Liver (tissue), 9 donors: ENCODE results near the gene HS6ST3. TPM values are rescaled to one million over a fixed set of nuclear protein-coding genes. Genes with fewer than 3 reads are reported as not detected.

Experiments
- DNase-seq: peaks from one replicate; pipeline ENCODE4 v3.0.0-alpha.2; 2017; ENCODE audit warnings: low spot score
- H3K27ac ChIP-seq, 2 donors: one replicate each; pipeline ENCODE4 v1.7.0; 2013; ENCODE audit warnings: inconsistent platforms in 2 of 2, low read length in 2 of 2, control low read depth in 1 of 2, low read depth in 1 of 2, mild to moderate bottlenecking in 1 of 2
- H3K27me3 ChIP-seq, 4 donors: one replicate each; pipeline versions ENCODE4 v1.6.1 to v1.7.0; 2013; ENCODE audit warnings: low read length in 3 of 4, inconsistent platforms in 1 of 4, mild to moderate bottlenecking in 1 of 4, moderate library complexity in 1 of 4; ENCODE audit not compliant: control insufficient read depth in 4 of 4, insufficient read depth in 4 of 4
- H3K36me3 ChIP-seq, 4 donors: one replicate each; pipeline versions ENCODE4 v1.6.1 to v1.7.0; 2013; ENCODE audit warnings: low read length in 3 of 4, mild to moderate bottlenecking in 3 of 4, low read depth in 1 of 4, moderate library complexity in 1 of 4; ENCODE audit not compliant: control insufficient read depth in 4 of 4, insufficient read depth in 3 of 4
- H3K4me1 ChIP-seq, 4 donors: one replicate each; pipeline versions ENCODE4 v1.6.1 to v1.7.0; 2013; ENCODE audit warnings: low read length in 3 of 4, mild to moderate bottlenecking in 3 of 4, moderate library complexity in 1 of 4; ENCODE audit not compliant: control insufficient read depth in 4 of 4, insufficient read depth in 4 of 4
- H3K4me3 ChIP-seq, 3 donors: one replicate each; pipeline versions ENCODE4 v1.6.1 to v1.7.0; 2013; ENCODE audit warnings: low read length in 3 of 3, control low read depth in 1 of 3, low read depth in 1 of 3, mild to moderate bottlenecking in 1 of 3
- H3K9ac ChIP-seq, 2 donors: one replicate each; pipeline ENCODE4 v1.7.0; 2013; ENCODE audit warnings: low read length in 2 of 2, mild to moderate bottlenecking in 2 of 2, moderate library complexity in 2 of 2, control low read depth in 1 of 2, low read depth in 1 of 2
- H3K9me3 ChIP-seq, 4 donors: one replicate each; pipeline versions ENCODE4 v1.6.1 to v1.7.0; 2013; ENCODE audit warnings: low read length in 3 of 4; ENCODE audit not compliant: control insufficient read depth in 4 of 4
- CTCF ChIP-seq: fragments of 150-350 bp; IDR thresholded peaks from 2 replicates; pipeline ENCODE4 v1.5.1; 2017; ENCODE audit warnings: improper control_type of control experiment, low read depth, low read length; ENCODE audit not compliant: missing input control
- EGR1 ChIP-seq, 2 donors: IDR thresholded peaks; 2 replicates each; pipeline ENCODE4 v1.6.1; 2016 to 2018; ENCODE audit warnings: antibody characterized with exemption in 2 of 2, low read depth in 2 of 2
- FOXA1 ChIP-seq: IDR thresholded peaks from 2 replicates; pipeline ENCODE4 v1.6.1; 2016; ENCODE audit warnings: antibody characterized with exemption
- FOXA2 ChIP-seq: IDR thresholded peaks from 2 replicates; pipeline ENCODE4 v1.6.1; 2016; ENCODE audit warnings: antibody characterized with exemption
- GABPA ChIP-seq, 2 donors: IDR thresholded peaks in 1 of 2; conservative IDR thresholded peaks in 1 of 2; 2 replicates each; pipeline ENCODE4 v1.6.1; 2016; ENCODE audit warnings: antibody characterized with exemption in 2 of 2, mild to moderate bottlenecking in 1 of 2, moderate library complexity in 1 of 2
- HNF4A ChIP-seq, 2 donors: conservative IDR thresholded peaks; 2 replicates each; pipeline ENCODE4 v1.6.1; 2016; ENCODE audit warnings: antibody characterized with exemption in 2 of 2, mild to moderate bottlenecking in 2 of 2
- HNF4G ChIP-seq: IDR thresholded peaks from 2 replicates; pipeline ENCODE4 v1.6.1; 2016; ENCODE audit warnings: antibody characterized with exemption
- JUND ChIP-seq, 2 donors: IDR thresholded peaks; 2 replicates each; pipeline ENCODE4 v1.6.1; 2016; ENCODE audit warnings: antibody characterized with exemption in 2 of 2
- MAX ChIP-seq: IDR thresholded peaks from 2 replicates; pipeline ENCODE4 v1.6.1; 2016; ENCODE audit warnings: antibody characterized with exemption
- NR2F2 ChIP-seq: IDR thresholded peaks from 2 replicates; pipeline ENCODE4 v1.6.1; 2016; ENCODE audit warnings: antibody characterized with exemption
- RAD21 ChIP-seq, 2 donors: IDR thresholded peaks; 2 replicates each; pipeline ENCODE4 v1.6.1; 2016; ENCODE audit warnings: antibody characterized with exemption in 2 of 2, mild to moderate bottlenecking in 2 of 2
- RXRA ChIP-seq, 2 donors: IDR thresholded peaks; 2 replicates each; pipeline ENCODE4 v1.6.1; 2017 to 2018; ENCODE audit warnings: antibody characterized with exemption in 2 of 2, mild to moderate bottlenecking in 1 of 2
- SP1 ChIP-seq: IDR thresholded peaks from 2 replicates; pipeline ENCODE4 v1.6.1; 2018; ENCODE audit warnings: antibody characterized with exemption, mild to moderate bottlenecking
- TAF1 ChIP-seq: conservative IDR thresholded peaks from 2 replicates; pipeline ENCODE4 v1.6.1; 2016; ENCODE audit warnings: antibody characterized with exemption, mild to moderate bottlenecking
- YY1 ChIP-seq: IDR thresholded peaks from 2 replicates; pipeline ENCODE4 v1.6.1; 2016; ENCODE audit warnings: antibody characterized with exemption, mild to moderate bottlenecking
- ZBTB33 ChIP-seq: IDR thresholded peaks from 2 replicates; pipeline ENCODE4 v1.6.1; 2016; ENCODE audit warnings: antibody characterized with exemption
- WGBS: extraction: QIAGEN DNeasy Blood & Tissue Kit; methylation state at CpG from one replicate; pipeline ENCODE4 v1.1.7; 2013; 5-methylcytosine and 5-hydroxymethylcytosine counted together
- polyA plus RNA-seq, 2 donors: library from polyadenylated mRNA; stranded (reverse) in 1 of 2; unstranded in 1 of 2; fragments of 200-250 nt in 1 of 2; fragments of >200 nt in 1 of 2; fragmentation: Nextera tagmentation in 1 of 2; extraction: Ambion mirVana in 1 of 2; gene quantifications; one replicate each; pipeline versions ENCODE4 v1.2.1 to v1.2.3, GENCODE V29; 2013 to 2015
- total RNA-seq, 2 donors: library from RNA; depleted of rRNA; stranded (reverse); fragments of >200 nt; gene quantifications; one replicate each; pipeline ENCODE4 v1.2.3, GENCODE V29; 2014
- TF ChIP-seq, protein P1 (sequence below): IDR thresholded peaks from 2 replicates; pipeline ENCODE4 v1.6.1; 2016; ENCODE audit warnings: antibody characterized with exemption
- TF ChIP-seq, protein P2 (sequence below): IDR thresholded peaks from 2 replicates; pipeline ENCODE4 v1.6.1; 2016; ENCODE audit warnings: antibody characterized with exemption, mild to moderate bottlenecking
- donor health status: healthy.
- donor health status: healthy.
- donor health status: healthy.
- donor health status: healthy.
- donor health status: healthy.

Gene HS6ST3
- total and polyA plus RNA-seq, 4 donors: under 0.01 TPM; not detected in 3

GRCh38 chr13:96238861-96239260 is 149.0 kb downstream of the HS6ST3 start:
- 72% methylated on average over 5 of the region's 5 CpGs for WGBS
- no peak overlapping the region for H3K4me3 ChIP-seq
- H3K4me1 ChIP-seq: no peaks in the 10 kb centered on the region
- no peaks in the 10 kb centered on the region for H3K36me3 ChIP-seq
- peaks cover 0 to 4% (median 0%) of the 10 kb centered on the region in 4 donors for H3K27me3 ChIP-seq
- H3K9ac ChIP-seq: no peak overlapping the region
- no peak for TF ChIP-seq RXRA (IDR thresholded peaks at IDR 0.05)
- TF ChIP-seq GABPA (IDR thresholded peaks at IDR 0.05 in 1 of 2, conservative IDR thresholded peaks at IDR 0.05 in 1 of 2): no peak
- TF ChIP-seq, protein P1, sequence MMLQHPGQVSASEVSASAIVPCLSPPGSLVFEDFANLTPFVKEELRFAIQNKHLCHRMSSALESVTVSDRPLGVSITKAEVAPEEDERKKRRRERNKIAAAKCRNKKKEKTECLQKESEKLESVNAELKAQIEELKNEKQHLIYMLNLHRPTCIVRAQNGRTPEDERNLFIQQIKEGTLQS: no peak
- no peak for TF ChIP-seq YY1
- TF ChIP-seq HNF4G: no peak
- no peak overlapping the region for H3K27ac ChIP-seq
- DNase-seq: no peak
- H3K9me3 ChIP-seq: no peaks in the 10 kb centered on the region

- Histone ChIP-seq H3K4me1 (no peaks in the 10 kb centered on the region), H3K9me3 (no peaks in the 10 kb centered on the region), H3K36me3 (no peaks in the 10 kb centered on the region), H3K9ac (no peak overlapping the region), H3K4me3 (no peak overlapping the region), H3K27ac (no peak overlapping the region), H3K27me3 (peaks cover 0 to 4% (median 0%) of the 10 kb centered on the region in 4 donors)
- TF ChIP-seq SP1 (no peak), FOXA1 (no peak), NR2F2 (no peak), RAD21 (IDR thresholded peaks at IDR 0.05) (no peak), HNF4G (no peak), YY1 (no peak), JUND (IDR thresholded peaks at IDR 0.05) (no peak)
- TF ChIP-seq, protein P1: no peak
- WGBS: 21% methylated on average over 1 of the region's 1 CpG
- no peak for DNase-seq
These were observed 153.5 kb downstream of the HS6ST3 start for GRCh38 chr13:96243376-96243775.

DNA sequence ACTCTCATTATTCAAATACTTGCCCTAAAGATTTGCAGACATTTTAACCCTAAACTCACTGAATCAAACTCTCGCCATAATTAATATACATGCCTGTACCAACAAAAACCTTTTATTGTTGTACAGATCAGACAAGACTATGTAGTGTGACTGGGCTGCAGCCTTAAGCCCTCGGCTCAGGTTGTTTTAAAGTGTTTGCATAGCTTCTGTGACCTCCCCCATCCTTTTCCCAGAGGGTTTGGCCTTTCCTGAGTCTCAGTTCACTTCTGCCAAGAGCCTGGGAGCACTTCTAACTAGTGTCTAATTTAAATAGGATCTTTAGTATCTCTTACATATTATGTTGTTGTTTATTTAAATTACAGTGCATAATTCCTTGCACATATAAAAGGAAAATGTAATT is 158.2 kb downstream of the HS6ST3 start:
- Histone ChIP-seq H3K27ac (no peak overlapping the region), H3K27me3 (no peaks in the 10 kb centered on the region), H3K4me3 (no peak overlapping the region), H3K36me3 (no peaks in the 10 kb centered on the region), H3K9me3 (peaks cover 0 to 2% (median 0%) of the 10 kb centered on the region in 4 donors), H3K4me1 (no peaks in the 10 kb centered on the region), H3K9ac (no peak overlapping the region)
- DNase-seq: no peak
- 60% methylated on average over 2 of the region's 2 CpGs for WGBS
- TF ChIP-seq FOXA1: no peak
- TF ChIP-seq, protein P1: no peak
- TF ChIP-seq HNF4G: no peak
- TF ChIP-seq HNF4A (conservative IDR thresholded peaks at IDR 0.05): no peak
- no peak for TF ChIP-seq YY1
- TF ChIP-seq MAX: no peak
- no peak for TF ChIP-seq EGR1 (IDR thresholded peaks at IDR 0.05; ENCODE audit: low read depth in 2 of 2)
- TF ChIP-seq JUND (IDR thresholded peaks at IDR 0.05): no peak
- TF ChIP-seq RXRA (IDR thresholded peaks at IDR 0.05): no peak
- TF ChIP-seq RAD21 (IDR thresholded peaks at IDR 0.05): no peak
- TF ChIP-seq SP1: no peak
- no peak for TF ChIP-seq CTCF
- TF ChIP-seq NR2F2: no peak
- TF ChIP-seq GABPA (IDR thresholded peaks at IDR 0.05 in 1 of 2, conservative IDR thresholded peaks at IDR 0.05 in 1 of 2): no peak
- TF ChIP-seq FOXA2: no peak
- TF ChIP-seq ZBTB33: no peak
- no peak for TF ChIP-seq TAF1
- TF ChIP-seq, protein P2, sequence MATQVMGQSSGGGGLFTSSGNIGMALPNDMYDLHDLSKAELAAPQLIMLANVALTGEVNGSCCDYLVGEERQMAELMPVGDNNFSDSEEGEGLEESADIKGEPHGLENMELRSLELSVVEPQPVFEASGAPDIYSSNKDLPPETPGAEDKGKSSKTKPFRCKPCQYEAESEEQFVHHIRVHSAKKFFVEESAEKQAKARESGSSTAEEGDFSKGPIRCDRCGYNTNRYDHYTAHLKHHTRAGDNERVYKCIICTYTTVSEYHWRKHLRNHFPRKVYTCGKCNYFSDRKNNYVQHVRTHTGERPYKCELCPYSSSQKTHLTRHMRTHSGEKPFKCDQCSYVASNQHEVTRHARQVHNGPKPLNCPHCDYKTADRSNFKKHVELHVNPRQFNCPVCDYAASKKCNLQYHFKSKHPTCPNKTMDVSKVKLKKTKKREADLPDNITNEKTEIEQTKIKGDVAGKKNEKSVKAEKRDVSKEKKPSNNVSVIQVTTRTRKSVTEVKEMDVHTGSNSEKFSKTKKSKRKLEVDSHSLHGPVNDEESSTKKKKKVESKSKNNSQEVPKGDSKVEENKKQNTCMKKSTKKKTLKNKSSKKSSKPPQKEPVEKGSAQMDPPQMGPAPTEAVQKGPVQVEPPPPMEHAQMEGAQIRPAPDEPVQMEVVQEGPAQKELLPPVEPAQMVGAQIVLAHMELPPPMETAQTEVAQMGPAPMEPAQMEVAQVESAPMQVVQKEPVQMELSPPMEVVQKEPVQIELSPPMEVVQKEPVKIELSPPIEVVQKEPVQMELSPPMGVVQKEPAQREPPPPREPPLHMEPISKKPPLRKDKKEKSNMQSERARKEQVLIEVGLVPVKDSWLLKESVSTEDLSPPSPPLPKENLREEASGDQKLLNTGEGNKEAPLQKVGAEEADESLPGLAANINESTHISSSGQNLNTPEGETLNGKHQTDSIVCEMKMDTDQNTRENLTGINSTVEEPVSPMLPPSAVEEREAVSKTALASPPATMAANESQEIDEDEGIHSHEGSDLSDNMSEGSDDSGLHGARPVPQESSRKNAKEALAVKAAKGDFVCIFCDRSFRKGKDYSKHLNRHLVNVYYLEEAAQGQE: no peak
